ENCODE results near the gene MAML3.

Gene MAML3

GRCh38 chr4:139694522-139695107 is 459.4 kb downstream of the MAML3 start:
- no peak for TF ChIP-seq SIN3A (IDR thresholded peaks at IDR 0.05; ENCODE audit: borderline replicate concordance, insufficient read depth, low read length)
- TF ChIP-seq FOXP2 (optimal IDR thresholded peaks at IDR 0.05; ENCODE audit: borderline replicate concordance, extremely low read depth, extremely low read length, insufficient read depth), result no peak
- no peak for TF ChIP-seq TAF1 (IDR thresholded peaks at IDR 0.05; ENCODE audit: borderline replicate concordance, insufficient read depth, low read length)
- no peak for TF ChIP-seq REST (IDR thresholded peaks at IDR 0.05; ENCODE audit: insufficient read depth in 1 of 2, low read depth in 2 of 2, low read length in 2 of 2)
- no peak for TF ChIP-seq POLR2AphosphoS5 (IDR thresholded peaks at IDR 0.05; ENCODE audit: low read depth, low read length)

- TF ChIP-seq SIN3A (IDR thresholded peaks at IDR 0.05; ENCODE audit: borderline replicate concordance, insufficient read depth, low read length), result no peak
- TF ChIP-seq TAF1 (IDR thresholded peaks at IDR 0.05; ENCODE audit: borderline replicate concordance, insufficient read depth, low read length), result no peak
- TF ChIP-seq FOXP2 (optimal IDR thresholded peaks at IDR 0.05; ENCODE audit: borderline replicate concordance, extremely low read depth, extremely low read length, insufficient read depth), result no peak
- no peak for TF ChIP-seq POLR2AphosphoS5 (IDR thresholded peaks at IDR 0.05; ENCODE audit: low read depth, low read length)
- no peak for TF ChIP-seq REST (IDR thresholded peaks at IDR 0.05; ENCODE audit: insufficient read depth in 1 of 2, low read depth in 2 of 2, low read length in 2 of 2)
Observed at GRCh38 chr4:139692309-139693012, 461.5 kb downstream of the MAML3 start.

GRCh38 chr4:139690419-139690818 is 463.6 kb downstream of the MAML3 start:
- TF ChIP-seq REST (IDR thresholded peaks at IDR 0.05; ENCODE audit: insufficient read depth in 1 of 2, low read depth in 2 of 2, low read length in 2 of 2) (no peak), SIN3A (IDR thresholded peaks at IDR 0.05; ENCODE audit: borderline replicate concordance, insufficient read depth, low read length) (no peak), TAF1 (IDR thresholded peaks at IDR 0.05; ENCODE audit: borderline replicate concordance, insufficient read depth, low read length) (no peak), FOXP2 (optimal IDR thresholded peaks at IDR 0.05; ENCODE audit: borderline replicate concordance, extremely low read depth, extremely low read length, insufficient read depth) (no peak), POLR2AphosphoS5 (IDR thresholded peaks at IDR 0.05; ENCODE audit: low read depth, low read length) (no peak)

GRCh38 chr4:139689093-139689722 is 464.8 kb downstream of the MAML3 start:
- no peak for TF ChIP-seq TAF1 (IDR thresholded peaks at IDR 0.05; ENCODE audit: borderline replicate concordance, insufficient read depth, low read length)
- no peak for TF ChIP-seq FOXP2 (optimal IDR thresholded peaks at IDR 0.05; ENCODE audit: borderline replicate concordance, extremely low read depth, extremely low read length, insufficient read depth)
- no peak for TF ChIP-seq REST (IDR thresholded peaks at IDR 0.05; ENCODE audit: insufficient read depth in 1 of 2, low read depth in 2 of 2, low read length in 2 of 2)
- no peak for TF ChIP-seq POLR2AphosphoS5 (IDR thresholded peaks at IDR 0.05; ENCODE audit: low read depth, low read length)
- TF ChIP-seq SIN3A (IDR thresholded peaks at IDR 0.05; ENCODE audit: borderline replicate concordance, insufficient read depth, low read length), result no peak
